Superior temporal gyrus (tissue), 1 donor: ENCODE measurements around the gene CHI3L1.

ENCODE experiments used
- DNase-seq: peaks from one replicate; pipeline ENCODE4 v3.0.0-alpha.2; 2016; ENCODE audit errors: extremely low spot score

The CHI3L1 gene

GRCh38 chr1:203133970-203134725, 52.4 kb downstream of the CHI3L1 start:
- peak; percentile 72 for DNase-seq

- no peak for DNase-seq
Observed at GRCh38 chr1:203131548-203132200, 54.8 kb downstream of the CHI3L1 start.

GRCh38 chr1:203130358-203130985, 56.0 kb downstream of the CHI3L1 start:
- no peak for DNase-seq

- DNase-seq: peak; percentile 95
Observed at GRCh38 chr1:203129501-203130231, 56.8 kb downstream of the CHI3L1 start.
